Glutamatergic neuron (in vitro differentiated cells): ENCODE results near the gene AK8. TPM values are rescaled to one million over a fixed set of nuclear protein-coding genes. Genes with fewer than 3 reads are reported as not detected.

ENCODE experiments used
- DNase-seq: peaks from one replicate; pipeline ENCODE4 v3.0.0; 2022
- H3K27ac Mint-ChIP-seq: one replicate; pipeline ENCODE4 v1.8.0; 2020; ENCODE audit warnings: mild to moderate bottlenecking, mixed read lengths, inconsistent platforms; ENCODE audit not compliant: unreplicated experiment
- H3K27me3 Mint-ChIP-seq: one replicate; pipeline ENCODE4 v1.8.0; 2020; ENCODE audit warnings: mild to moderate bottlenecking, moderate library complexity, mixed read lengths, inconsistent platforms; ENCODE audit not compliant: unreplicated experiment
- H3K36me3 Mint-ChIP-seq: one replicate; pipeline ENCODE4 v1.8.0; 2020; ENCODE audit warnings: mild to moderate bottlenecking, mixed read lengths, inconsistent platforms; ENCODE audit not compliant: unreplicated experiment
- H3K4me1 Mint-ChIP-seq: one replicate; pipeline ENCODE4 v1.8.0; 2020; ENCODE audit warnings: mild to moderate bottlenecking, low read depth, mixed read lengths, inconsistent platforms; ENCODE audit not compliant: unreplicated experiment
- H3K4me3 Mint-ChIP-seq: one replicate; pipeline ENCODE4 v1.8.0; 2020; ENCODE audit warnings: mild to moderate bottlenecking, mixed read lengths, inconsistent platforms; ENCODE audit not compliant: unreplicated experiment
- H3K9me3 Mint-ChIP-seq: one replicate; pipeline ENCODE4 v1.8.0; 2020; ENCODE audit warnings: mild to moderate bottlenecking, moderate library complexity, mixed read lengths, inconsistent platforms; ENCODE audit not compliant: unreplicated experiment
- total RNA-seq: library from RNA; stranded (reverse); fragmentation: NEBNext Ultra II Directional; extraction: Animal tissue kit (Norgen Biotek cat#: 25700); gene quantifications from one replicate; pipeline ENCODE4 v1.2.1, GENCODE V29; 2021; ENCODE audit not compliant: unreplicated experiment
- TF ChIP-seq, protein P1 (sequence below): fragments of 200-600 bp; sonication (generic); IDR thresholded peaks from one replicate; pipeline ENCODE4 v1.5.0; 2021; ENCODE audit not compliant: partially characterized antibody, unreplicated experiment

AK8 gene
- total RNA-seq, 1 donor from 2014 or later, result 0.44 TPM

DNA sequence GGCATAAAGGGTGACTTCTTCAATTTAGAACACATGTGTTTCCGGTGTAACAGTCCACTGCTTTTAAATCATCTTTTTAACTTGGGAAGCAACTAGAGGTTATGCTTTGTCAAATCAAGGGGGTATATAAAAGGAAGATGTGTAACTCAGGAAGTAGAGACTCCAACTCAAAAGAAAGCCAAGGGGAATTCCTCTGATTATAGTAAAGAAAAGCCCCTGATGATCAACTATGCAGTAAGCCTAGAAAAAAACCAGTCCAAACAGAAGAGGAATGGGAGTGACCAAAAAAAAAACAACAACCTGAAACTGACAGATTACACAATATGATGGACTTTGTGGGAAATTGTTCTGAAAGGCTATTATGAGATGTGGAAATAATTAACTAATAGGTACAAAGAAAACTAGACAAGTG, 90.3 kb downstream of the AK8 start:
- Mint-ChIP-seq H3K4me3 (no peak overlapping the region), H3K27me3 (peaks cover 6% of the 10 kb centered on the region), H3K27ac (no peak overlapping the region), H3K4me1 (no peaks in the 10 kb centered on the region), H3K9me3 (peaks cover 8% of the 10 kb centered on the region), H3K36me3 (peaks cover 18% of the 10 kb centered on the region)
- no peak for DNase-seq
- TF ChIP-seq, protein P1, sequence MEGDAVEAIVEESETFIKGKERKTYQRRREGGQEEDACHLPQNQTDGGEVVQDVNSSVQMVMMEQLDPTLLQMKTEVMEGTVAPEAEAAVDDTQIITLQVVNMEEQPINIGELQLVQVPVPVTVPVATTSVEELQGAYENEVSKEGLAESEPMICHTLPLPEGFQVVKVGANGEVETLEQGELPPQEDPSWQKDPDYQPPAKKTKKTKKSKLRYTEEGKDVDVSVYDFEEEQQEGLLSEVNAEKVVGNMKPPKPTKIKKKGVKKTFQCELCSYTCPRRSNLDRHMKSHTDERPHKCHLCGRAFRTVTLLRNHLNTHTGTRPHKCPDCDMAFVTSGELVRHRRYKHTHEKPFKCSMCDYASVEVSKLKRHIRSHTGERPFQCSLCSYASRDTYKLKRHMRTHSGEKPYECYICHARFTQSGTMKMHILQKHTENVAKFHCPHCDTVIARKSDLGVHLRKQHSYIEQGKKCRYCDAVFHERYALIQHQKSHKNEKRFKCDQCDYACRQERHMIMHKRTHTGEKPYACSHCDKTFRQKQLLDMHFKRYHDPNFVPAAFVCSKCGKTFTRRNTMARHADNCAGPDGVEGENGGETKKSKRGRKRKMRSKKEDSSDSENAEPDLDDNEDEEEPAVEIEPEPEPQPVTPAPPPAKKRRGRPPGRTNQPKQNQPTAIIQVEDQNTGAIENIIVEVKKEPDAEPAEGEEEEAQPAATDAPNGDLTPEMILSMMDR, result no peak

DNA sequence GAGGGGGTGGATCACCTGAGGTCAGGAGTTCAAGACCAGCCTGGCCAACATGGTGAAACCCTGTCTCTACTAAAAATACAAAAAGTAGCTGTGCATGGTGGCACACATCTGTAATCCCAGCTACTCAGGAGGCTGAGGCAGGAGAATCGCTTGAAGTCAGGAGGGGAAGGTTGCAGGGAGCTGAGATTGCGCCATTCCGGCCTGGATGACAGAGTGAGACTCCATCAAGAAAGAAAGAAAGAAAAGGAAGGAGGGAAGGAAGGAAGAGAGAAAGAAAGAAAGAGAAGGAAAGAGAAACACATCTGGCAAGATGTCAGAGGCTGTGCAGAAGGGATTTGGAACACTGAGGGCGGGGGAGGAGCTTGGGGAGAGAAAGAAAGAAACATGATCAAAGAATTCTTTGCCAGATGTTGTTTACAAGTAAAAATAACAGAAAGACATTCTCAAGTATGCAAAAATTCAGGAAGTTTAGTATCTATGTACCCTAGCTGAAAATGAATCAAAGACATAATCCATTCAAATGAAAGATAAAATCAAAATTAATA, 93.7 kb downstream of the AK8 start:
- no peak for DNase-seq
- TF ChIP-seq, protein P1, result no peak
- Mint-ChIP-seq H3K36me3 (peaks cover 17% of the 10 kb centered on the region), H3K4me1 (no peaks in the 10 kb centered on the region), H3K27me3 (peaks cover 4% of the 10 kb centered on the region), H3K4me3 (no peak overlapping the region), H3K9me3 (peaks cover 2% of the 10 kb centered on the region), H3K27ac (no peak overlapping the region)

DNA sequence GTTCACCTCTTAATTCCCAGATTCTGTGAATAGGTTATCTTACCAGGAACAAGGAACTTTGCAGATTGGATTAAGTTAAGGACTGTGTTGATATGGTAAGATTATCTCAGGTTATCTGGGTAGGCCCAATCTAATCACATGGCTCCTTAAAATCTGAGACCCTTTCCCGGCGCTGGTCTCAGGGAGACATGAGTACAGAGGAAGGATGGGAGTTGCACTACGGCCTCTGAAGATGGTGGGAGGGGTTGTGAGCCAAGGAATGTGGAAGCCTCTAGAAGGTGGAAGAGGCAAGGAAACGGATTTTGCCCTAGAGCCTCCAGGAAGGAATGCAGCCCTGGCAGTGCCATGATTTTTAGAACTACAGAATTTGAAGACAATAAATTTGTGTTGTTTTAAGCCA, 95.1 kb downstream of the AK8 start:
- no peaks in the 10 kb centered on the region for H3K4me1 Mint-ChIP-seq
- peaks cover 9% of the 10 kb centered on the region for H3K36me3 Mint-ChIP-seq
- no peak overlapping the region for H3K27ac Mint-ChIP-seq
- peaks cover 2% of the 10 kb centered on the region for H3K9me3 Mint-ChIP-seq
- TF ChIP-seq, protein P1, result no peak
- no peak overlapping the region for H3K4me3 Mint-ChIP-seq
- no peak for DNase-seq
- H3K27me3 Mint-ChIP-seq, result peaks cover 4% of the 10 kb centered on the region

DNA sequence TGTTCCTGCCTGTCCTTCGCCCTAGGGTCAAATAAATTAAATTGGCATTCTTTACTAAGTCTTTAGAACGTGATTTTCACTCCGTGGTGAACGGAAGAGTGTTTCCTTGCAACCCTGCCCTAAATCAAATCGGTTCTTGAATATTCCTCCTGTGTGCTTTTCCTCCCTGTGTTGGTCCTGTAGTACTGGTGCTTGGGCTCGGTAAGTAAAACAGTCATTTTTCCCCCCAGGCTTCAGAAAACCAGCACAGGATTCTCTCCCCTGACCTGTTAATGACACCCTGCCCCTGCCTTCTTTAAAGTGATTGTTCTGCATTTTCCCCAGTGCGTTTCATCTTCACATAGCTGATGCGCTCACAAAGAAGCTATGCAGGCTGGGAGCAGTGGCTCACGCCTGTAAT, 96.0 kb downstream of the AK8 start:
- H3K27me3 Mint-ChIP-seq, result peaks cover 5% of the 10 kb centered on the region
- no peak for DNase-seq

More for the DNA sequence above, 96.0 kb downstream of the AK8 start:
- no peaks in the 10 kb centered on the region for H3K4me1 Mint-ChIP-seq
- peaks cover 2% of the 10 kb centered on the region for H3K9me3 Mint-ChIP-seq
- TF ChIP-seq, protein P1, result no peak
- no peak overlapping the region for H3K27ac Mint-ChIP-seq
- no peak overlapping the region for H3K4me3 Mint-ChIP-seq
- peaks cover 4% of the 10 kb centered on the region for H3K36me3 Mint-ChIP-seq
